OCI-LY3 (cell line): ENCODE data around the gene SERPINA4.

ENCODE experiments used
- EZH2phosphoT487 ChIP-seq: fragments of 200-600 bp; shearing (Covaris generic); IDR thresholded peaks from 2 replicates; pipeline ENCODE4 v1.6.1; 2018; ENCODE audit warnings: antibody characterized with exemption, mixed run types, low read depth
- TF ChIP-seq, protein P1 (sequence below): fragments of 200-600, 300-600 bp; sonication (generic); IDR thresholded peaks from 2 replicates; pipeline ENCODE4 v1.5.1; 2014; ENCODE audit warnings: antibody characterized with exemption, low read length, low read depth

- TF ChIP-seq, protein P1, sequence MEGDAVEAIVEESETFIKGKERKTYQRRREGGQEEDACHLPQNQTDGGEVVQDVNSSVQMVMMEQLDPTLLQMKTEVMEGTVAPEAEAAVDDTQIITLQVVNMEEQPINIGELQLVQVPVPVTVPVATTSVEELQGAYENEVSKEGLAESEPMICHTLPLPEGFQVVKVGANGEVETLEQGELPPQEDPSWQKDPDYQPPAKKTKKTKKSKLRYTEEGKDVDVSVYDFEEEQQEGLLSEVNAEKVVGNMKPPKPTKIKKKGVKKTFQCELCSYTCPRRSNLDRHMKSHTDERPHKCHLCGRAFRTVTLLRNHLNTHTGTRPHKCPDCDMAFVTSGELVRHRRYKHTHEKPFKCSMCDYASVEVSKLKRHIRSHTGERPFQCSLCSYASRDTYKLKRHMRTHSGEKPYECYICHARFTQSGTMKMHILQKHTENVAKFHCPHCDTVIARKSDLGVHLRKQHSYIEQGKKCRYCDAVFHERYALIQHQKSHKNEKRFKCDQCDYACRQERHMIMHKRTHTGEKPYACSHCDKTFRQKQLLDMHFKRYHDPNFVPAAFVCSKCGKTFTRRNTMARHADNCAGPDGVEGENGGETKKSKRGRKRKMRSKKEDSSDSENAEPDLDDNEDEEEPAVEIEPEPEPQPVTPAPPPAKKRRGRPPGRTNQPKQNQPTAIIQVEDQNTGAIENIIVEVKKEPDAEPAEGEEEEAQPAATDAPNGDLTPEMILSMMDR = no peak
- TF ChIP-seq EZH2phosphoT487 = no peak
These were observed 22.3 kb downstream of the SERPINA4 start for GRCh38 chr14:94583557-94583956.
